H1 (cell line): Measurements from ENCODE around the gene CCNL2. TPM values are rescaled to one million over a fixed set of nuclear protein-coding genes. Genes with fewer than 3 reads are reported as not detected.
A peak's percentile ranks its signal among the peaks of the same experiment; 100 is the strongest.

Source experiments
- CTBP2 ChIP-seq: IDR thresholded peaks from 2 replicates; pipeline ENCODE4 v1.7.0; 2011; ENCODE audit warnings: borderline replicate concordance, mild to moderate bottlenecking, moderate library complexity, mixed read lengths, low read length; ENCODE audit not compliant: insufficient read depth, insufficient read length
- CTCF ChIP-seq, 3 experiments: IDR thresholded peaks; 1 replicate in 2 of 3; 2 replicates in 1 of 3; pipeline versions ENCODE4 v1.5.1 to v1.6.1; 2011; ENCODE audit warnings: low read length in 3 of 3, mild to moderate bottlenecking in 3 of 3, inconsistent platforms in 2 of 3, low read depth in 1 of 3, moderate library complexity in 1 of 3; ENCODE audit not compliant: insufficient read depth in 1 of 3; ENCODE audit errors: control extremely low read depth in 1 of 3
- EZH2 ChIP-seq: fragments of 200-600 bp; sonication (generic); IDR thresholded peaks from 2 replicates; pipeline ENCODE4 v1.7.1; 2012; ENCODE audit warnings: low read depth, mild to moderate bottlenecking, moderate library complexity, low read length, inconsistent platforms; ENCODE audit not compliant: severe bottlenecking
- TBP ChIP-seq: IDR thresholded peaks from 2 replicates; pipeline ENCODE4 v1.6.1; 2011; ENCODE audit warnings: low read depth, low read length, improper control_type of control experiment
- polyA plus RNA-seq, 7 experiments: library from polyadenylated mRNA; depleted of rRNA in 3 of 7; stranded (reverse) in 5 of 7; unstranded in 2 of 7; fragments of >200 nt in 5 of 7; fragments of 200-250 nt in 2 of 7; gene quantifications; 1 replicate in 5 of 7; 2 replicates in 1 of 7; 4 replicates in 1 of 7; pipeline versions ENCODE4 v1.2.1 to v1.2.3, GENCODE V29; 2011 to 2013; ENCODE audit warnings: missing spikeins in 2 of 7, mixed read lengths in 2 of 7
- total RNA-seq: library from RNA; stranded (reverse); fragmentation: NEBNext Ultra II Directional; extraction: Animal tissue kit (Norgen Biotek cat#: 25700); gene quantifications from 2 replicates; pipeline ENCODE4 v1.2.1, GENCODE V29; 2021

CCNL2 gene
- total and polyA plus RNA-seq, 2 of the 8 experiments (the other 6 are each of a cell fraction or from before 2014, with no cell fraction given) = 79.8 to 120 TPM

GRCh38 chr1:1430114-1430982, 31.2 kb upstream of the CCNL2 start (continued):
- peak in 2 of 3 experiments; percentile 13 to 32; a peak in 3 of 4 replicates for TF ChIP-seq CTCF (IDR thresholded peaks at IDR 0.05; ENCODE audit: control extremely low read depth in 1 of 3, insufficient read depth in 1 of 3, low read depth in 1 of 3, low read length in 3 of 3)
- peak; percentile 16; the same call in 1 of the 2 replicates for TF ChIP-seq TBP
- no peak for TF ChIP-seq EZH2
- TF ChIP-seq CTBP2 = no peak
